DND-41 (cell line): Measurements from ENCODE around the gene CCDC30.

Experiments
- EZH2 ChIP-seq: IDR thresholded peaks from 3 replicates; pipeline ENCODE4 v1.6.1; 2012; ENCODE audit warnings: borderline replicate concordance, low read depth, mild to moderate bottlenecking, moderate library complexity, low read length, inconsistent platforms; ENCODE audit not compliant: severe bottlenecking
- TF ChIP-seq, protein P1 (sequence below): IDR thresholded peaks from 2 replicates; pipeline ENCODE4 v1.5.1; 2012; ENCODE audit warnings: borderline replicate concordance, low read length, moderate library complexity, mild to moderate bottlenecking; ENCODE audit not compliant: poor library complexity, severe bottlenecking; ENCODE audit errors: extremely low read depth

DNA sequence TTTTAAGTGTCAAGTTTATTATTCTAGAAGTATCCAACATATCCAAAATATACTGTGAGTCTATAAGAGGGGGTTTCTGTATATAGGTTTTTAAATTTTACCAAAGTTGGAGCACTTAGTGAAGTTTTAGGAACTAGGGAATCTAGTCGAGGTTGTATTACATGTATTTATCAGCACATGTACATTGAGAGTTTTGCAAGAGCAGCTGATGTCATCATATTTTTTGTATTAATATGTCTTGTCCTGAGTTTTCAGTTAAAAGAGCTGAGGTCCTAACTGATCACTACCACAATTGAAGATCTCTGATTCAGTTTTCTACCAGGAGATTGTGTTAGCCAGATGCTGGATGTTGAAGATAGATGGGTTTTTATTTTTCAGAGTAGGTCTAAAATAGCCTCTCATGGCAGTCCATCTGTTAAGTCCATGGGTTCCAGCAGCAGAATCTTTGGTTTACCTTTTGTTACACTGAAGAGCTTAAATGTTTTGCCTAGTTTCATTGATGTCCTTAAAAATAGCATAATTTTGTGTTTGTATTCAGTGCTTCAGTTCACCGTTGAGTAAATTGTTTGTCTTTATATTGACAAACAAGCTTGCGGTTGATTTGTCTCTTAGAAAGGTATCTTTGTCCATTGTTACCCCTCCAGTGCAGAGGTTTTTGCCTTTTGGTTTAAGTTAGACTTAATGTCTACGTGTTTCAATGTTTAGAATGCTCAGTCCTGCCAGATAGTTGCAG is 235.2 kb downstream of the CCDC30 start:
- TF ChIP-seq, protein P1, sequence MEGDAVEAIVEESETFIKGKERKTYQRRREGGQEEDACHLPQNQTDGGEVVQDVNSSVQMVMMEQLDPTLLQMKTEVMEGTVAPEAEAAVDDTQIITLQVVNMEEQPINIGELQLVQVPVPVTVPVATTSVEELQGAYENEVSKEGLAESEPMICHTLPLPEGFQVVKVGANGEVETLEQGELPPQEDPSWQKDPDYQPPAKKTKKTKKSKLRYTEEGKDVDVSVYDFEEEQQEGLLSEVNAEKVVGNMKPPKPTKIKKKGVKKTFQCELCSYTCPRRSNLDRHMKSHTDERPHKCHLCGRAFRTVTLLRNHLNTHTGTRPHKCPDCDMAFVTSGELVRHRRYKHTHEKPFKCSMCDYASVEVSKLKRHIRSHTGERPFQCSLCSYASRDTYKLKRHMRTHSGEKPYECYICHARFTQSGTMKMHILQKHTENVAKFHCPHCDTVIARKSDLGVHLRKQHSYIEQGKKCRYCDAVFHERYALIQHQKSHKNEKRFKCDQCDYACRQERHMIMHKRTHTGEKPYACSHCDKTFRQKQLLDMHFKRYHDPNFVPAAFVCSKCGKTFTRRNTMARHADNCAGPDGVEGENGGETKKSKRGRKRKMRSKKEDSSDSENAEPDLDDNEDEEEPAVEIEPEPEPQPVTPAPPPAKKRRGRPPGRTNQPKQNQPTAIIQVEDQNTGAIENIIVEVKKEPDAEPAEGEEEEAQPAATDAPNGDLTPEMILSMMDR = no peak
- no peak for TF ChIP-seq EZH2
